CD1c-positive myeloid dendritic cell (primary cell): ENCODE data around the gene ALDOB.
"Not testable (repeated sequence)": the region's sequence is repeated elsewhere in the genome, so short reads cannot be mapped to it uniquely, and the experiment has no call there.

Source experiments
- DNase-seq: peaks from one replicate; pipeline ENCODE4 v3.0.0-alpha.2; 2016; ENCODE audit errors: extremely low spot score

The ALDOB gene

GRCh38 chr9:101384873-101385536 is 50.6 kb downstream of the ALDOB start, which contains the start of gene BAAT:
TSS of gene BAAT (minus strand) at chr9:101385006. CDS start at chr9:101371404, 13,602 bp downstream.
- not testable (repeated sequence) for DNase-seq

DNA sequence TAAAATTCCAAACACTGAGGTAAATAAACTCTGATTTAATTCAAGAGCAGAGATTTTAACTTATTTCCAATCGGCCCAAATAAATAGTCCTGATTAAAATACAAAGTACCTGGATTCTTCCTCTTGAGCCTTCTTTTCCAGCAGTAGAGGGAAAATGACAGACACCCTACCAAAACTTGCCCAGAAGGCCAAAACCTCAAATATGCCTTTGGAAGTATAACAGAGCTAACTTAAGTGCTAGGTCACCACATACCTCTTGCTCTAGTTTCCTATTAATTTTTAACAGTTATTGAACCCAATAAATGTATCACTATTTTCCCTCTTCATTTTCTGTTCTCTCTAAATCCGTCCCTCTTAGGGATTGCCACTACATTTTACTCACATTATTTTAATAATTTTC is 52.2 kb downstream of the ALDOB start:
- no peak for DNase-seq

- no peak for DNase-seq
Measured at GRCh38 chr9:101381833-101382342, 53.7 kb downstream of the ALDOB start.

DNA sequence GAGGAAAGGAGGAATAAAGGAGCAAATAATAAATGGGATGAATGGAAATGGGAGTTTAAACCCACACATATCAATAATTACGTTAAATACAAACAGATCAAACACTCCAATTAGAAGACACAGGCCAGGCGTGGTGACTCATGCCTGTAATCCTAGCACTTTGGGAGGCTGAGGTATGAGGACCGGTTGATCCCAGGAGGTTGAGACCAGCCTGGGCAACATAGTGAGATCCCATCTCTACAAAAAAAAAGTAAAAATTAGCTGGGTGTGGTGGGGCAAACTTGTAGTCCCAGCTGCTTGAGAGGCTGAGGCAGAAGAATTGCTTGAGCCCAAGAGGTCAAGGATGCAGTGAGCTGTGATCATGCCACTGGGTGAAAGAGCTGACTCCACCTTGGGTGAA is 54.5 kb downstream of the ALDOB start:
- no peak for DNase-seq

DNA sequence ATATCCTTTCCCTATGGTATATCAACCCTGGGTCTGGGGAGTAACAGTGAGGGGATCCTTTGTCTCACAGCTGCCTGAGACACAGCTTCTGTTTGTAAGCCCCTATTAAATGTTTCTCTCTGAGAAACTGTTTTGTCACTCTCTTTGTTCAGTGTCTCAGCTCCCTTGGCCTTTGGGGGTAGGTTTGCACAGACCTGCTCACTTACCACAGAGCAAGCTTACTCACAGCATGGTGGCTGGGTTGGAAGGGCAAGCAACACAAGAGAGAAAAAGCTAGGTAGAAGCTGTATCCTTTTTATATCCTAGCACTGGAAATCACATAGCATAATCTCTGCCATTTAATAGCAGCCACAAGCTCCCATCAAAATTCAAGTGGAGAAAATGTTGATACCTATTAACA is 55.3 kb downstream of the ALDOB start:
- DNase-seq: no peak

DNA sequence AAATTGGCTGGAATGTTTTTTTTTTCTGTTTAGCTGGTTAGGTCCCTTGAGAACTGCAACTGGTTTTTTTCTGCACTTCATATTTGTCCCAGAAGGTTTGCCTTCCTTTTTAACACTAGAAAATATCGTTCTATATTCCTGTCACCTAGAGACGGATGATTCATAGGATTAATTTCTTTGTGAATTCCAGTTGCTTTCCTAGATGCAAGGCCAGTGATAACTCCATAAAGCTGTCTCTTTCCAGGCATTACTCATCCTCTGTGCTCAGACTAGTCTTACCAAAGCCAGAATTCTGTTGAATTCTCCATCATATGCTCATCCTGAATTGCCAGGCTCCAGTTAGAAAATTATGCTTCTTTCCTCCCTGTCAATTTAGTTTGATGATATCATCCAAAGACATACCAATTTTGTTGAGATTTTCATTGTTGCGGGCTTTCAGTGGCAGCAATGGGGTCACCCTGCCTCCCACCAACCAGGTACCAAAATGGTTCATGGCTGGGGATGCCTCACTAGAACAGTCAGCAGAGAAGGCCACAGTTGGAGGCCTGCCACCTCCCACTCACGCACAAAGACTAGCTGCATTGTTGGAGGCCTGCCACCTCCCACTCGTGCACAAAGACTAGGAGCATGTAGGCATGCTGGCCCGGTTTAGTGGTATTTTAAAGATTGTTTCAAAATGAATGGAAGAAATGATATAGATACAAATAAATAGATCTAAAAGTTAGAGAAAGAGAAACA is 59.3 kb downstream of the ALDOB start:
- no peak for DNase-seq

DNA sequence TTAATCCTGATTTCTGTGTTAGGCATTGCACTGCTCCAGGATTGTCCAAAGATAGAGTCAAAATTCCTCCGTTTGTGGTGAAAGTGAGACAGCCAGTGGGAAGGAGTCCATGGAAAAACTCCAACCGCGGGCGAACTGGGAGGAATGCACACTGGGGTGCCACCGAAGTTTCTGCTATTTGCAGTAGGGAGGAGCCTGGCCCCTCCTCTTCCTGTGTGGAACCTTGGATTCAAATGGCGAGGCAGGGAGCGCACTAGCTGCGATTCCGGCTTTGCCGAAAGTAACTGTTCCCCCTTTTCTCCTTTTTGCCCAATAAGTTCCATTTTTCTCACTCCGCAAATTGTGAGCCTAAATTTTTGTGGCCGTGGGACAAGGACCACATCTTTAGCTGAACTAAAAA is 60.0 kb downstream of the ALDOB start:
- DNase-seq: no peak

DNA sequence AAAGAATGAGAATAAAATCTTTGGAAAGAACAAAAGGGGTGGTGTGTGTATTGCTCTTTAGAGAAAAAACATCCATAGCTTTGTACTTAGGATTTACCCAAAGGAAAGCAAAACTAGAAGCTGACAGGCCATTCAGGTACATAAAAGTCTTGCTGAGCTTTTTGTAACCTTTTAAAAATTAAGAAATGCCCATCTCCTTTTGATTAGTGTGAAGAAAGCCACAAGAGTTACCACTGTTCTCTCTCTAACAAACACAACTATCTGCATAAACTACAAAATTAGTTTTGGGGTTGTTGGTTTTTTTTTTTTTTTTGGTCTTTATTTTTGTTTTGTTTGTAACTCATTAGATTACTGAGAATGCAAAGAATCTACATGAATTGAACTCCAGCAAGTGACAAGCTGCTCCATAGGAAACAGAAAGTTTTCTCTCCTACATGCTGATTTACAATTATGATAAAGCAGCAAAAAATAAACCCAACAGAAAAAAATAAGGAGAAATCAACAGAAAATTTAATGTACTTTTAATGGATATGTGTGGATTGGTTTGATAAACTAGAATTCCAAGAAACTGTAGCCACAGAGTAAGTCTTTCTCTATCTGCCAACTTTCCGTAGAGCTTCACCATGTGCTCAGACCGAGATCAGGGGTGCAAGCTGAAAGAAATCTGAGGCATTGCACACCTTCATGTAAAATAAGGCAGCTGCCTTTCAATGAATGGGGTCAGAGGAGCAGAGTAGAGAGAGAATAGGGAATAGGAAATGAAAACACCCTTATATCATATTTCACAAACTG is 63.1 kb downstream of the ALDOB start:
- DNase-seq: no peak

DNA sequence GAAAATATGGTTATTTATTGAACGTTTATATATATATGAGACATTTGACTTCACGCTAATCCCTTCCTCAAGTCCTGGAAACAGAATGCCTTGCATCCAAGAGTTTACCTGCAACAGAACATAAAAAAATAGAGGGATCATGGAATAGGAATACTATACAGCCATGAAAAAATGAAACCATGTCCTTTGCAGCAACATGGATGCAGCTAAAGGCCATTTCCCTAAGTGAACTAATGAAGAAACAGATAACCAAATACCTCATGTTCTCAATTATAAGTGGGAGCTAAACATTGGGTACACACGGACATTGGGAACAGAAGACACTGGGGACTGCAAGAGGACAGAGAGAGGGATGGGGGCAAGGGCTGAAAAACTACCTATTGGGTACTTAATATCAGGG is 63.8 kb downstream of the ALDOB start:
- no peak for DNase-seq
